Measurements from ENCODE around the gene AGO1. TPM values are rescaled to one million over a fixed set of nuclear protein-coding genes. Genes with fewer than 3 reads are reported as not detected.
A peak's percentile ranks its signal among the peaks of the same experiment; 100 is the strongest.

The AGO1 gene
- total RNA-seq, 1 donor from 2014 or later: 31.7 TPM

- no peak overlapping the region for H3K4me3 ChIP-seq
- no peaks in the 10 kb centered on the region for H3K4me1 ChIP-seq
- H3K36me3 ChIP-seq: peaks cover 0 to 62% of the 10 kb centered on the region in 2 donors
- no peaks in the 10 kb centered on the region for H3K9me3 ChIP-seq
- intact Hi-C loops (cut with DNase I): no loop called here
- no peak for TF ChIP-seq POLR2AphosphoS5 (IDR thresholded peaks at IDR 0.05; ENCODE audit: insufficient read depth in 1 of 2, low read depth in 1 of 2)
- TF ChIP-seq CTCF (IDR thresholded peaks at IDR 0.05): no peak
- no peak for TF ChIP-seq POLR2A (IDR thresholded peaks at IDR 0.05)
- no peak overlapping the region for H3K27ac ChIP-seq
- no peak for DNase-seq (ENCODE audit: extremely low spot score in 2 of 2)
- H3K27me3 ChIP-seq: no peaks in the 10 kb centered on the region
Observed at GRCh38 chr1:35838693-35839245, 44.2 kb upstream of the AGO1 start.

- H3K36me3 ChIP-seq: peaks cover 0 to 29% of the 10 kb centered on the region in 2 donors
- no peak overlapping the region for H3K27ac ChIP-seq
- no peak overlapping the region for H3K4me3 ChIP-seq
- H3K4me1 ChIP-seq: no peaks in the 10 kb centered on the region
- TF ChIP-seq CTCF (IDR thresholded peaks at IDR 0.05) (no peak), POLR2A (IDR thresholded peaks at IDR 0.05) (no peak), POLR2AphosphoS5 (IDR thresholded peaks at IDR 0.05; ENCODE audit: insufficient read depth in 1 of 2, low read depth in 1 of 2) (no peak)
- H3K9me3 ChIP-seq: no peaks in the 10 kb centered on the region
- intact Hi-C loops (cut with DNase I): no loop called here
- no peaks in the 10 kb centered on the region for H3K27me3 ChIP-seq
- no peak for DNase-seq (ENCODE audit: extremely low spot score in 2 of 2)
Observed at GRCh38 chr1:35844826-35845225, 38.2 kb upstream of the AGO1 start.

- H3K27ac ChIP-seq: no peak overlapping the region
- no peak overlapping the region for H3K4me3 ChIP-seq
- intact Hi-C loops (cut with DNase I): no loop called here
- H3K27me3 ChIP-seq: no peaks in the 10 kb centered on the region
- H3K36me3 ChIP-seq: peaks cover 0 to 25% of the 10 kb centered on the region in 2 donors
- H3K4me1 ChIP-seq: peaks cover 9% of the 10 kb centered on the region
- TF ChIP-seq CTCF (IDR thresholded peaks at IDR 0.05): no peak
- TF ChIP-seq POLR2AphosphoS5 (IDR thresholded peaks at IDR 0.05; ENCODE audit: insufficient read depth in 1 of 2, low read depth in 1 of 2): no peak
- no peak for TF ChIP-seq POLR2A (IDR thresholded peaks at IDR 0.05)
- no peak for DNase-seq (ENCODE audit: extremely low spot score in 2 of 2)
- no peaks in the 10 kb centered on the region for H3K9me3 ChIP-seq
Observed at GRCh38 chr1:35845766-35846165, 37.2 kb upstream of the AGO1 start.

GRCh38 chr1:35847935-35848565 is 35.0 kb upstream of the AGO1 start:
- Histone ChIP-seq H3K4me1 (peaks cover 23% of the 10 kb centered on the region), H3K36me3 (peaks cover 0 to 12% of the 10 kb centered on the region in 2 donors), H3K27ac (no peak overlapping the region), H3K9me3 (no peaks in the 10 kb centered on the region), H3K4me3 (no peak overlapping the region), H3K27me3 (no peaks in the 10 kb centered on the region)
- DNase-seq (ENCODE audit: extremely low spot score in 2 of 2): no peak
- intact Hi-C loops (cut with DNase I): no loop called here
- TF ChIP-seq POLR2AphosphoS5 (IDR thresholded peaks at IDR 0.05; ENCODE audit: insufficient read depth in 1 of 2, low read depth in 1 of 2) (no peak), POLR2A (IDR thresholded peaks at IDR 0.05) (no peak)

- no peaks in the 10 kb centered on the region for H3K27me3 ChIP-seq
- no peak overlapping the region for H3K4me3 ChIP-seq
- H3K4me1 ChIP-seq: peaks cover 23% of the 10 kb centered on the region
- H3K9me3 ChIP-seq: no peaks in the 10 kb centered on the region
- TF ChIP-seq POLR2AphosphoS5 (IDR thresholded peaks at IDR 0.05; ENCODE audit: insufficient read depth in 1 of 2, low read depth in 1 of 2): no peak
- TF ChIP-seq CTCF (IDR thresholded peaks at IDR 0.05): no peak
- TF ChIP-seq POLR2A (IDR thresholded peaks at IDR 0.05): no peak
- intact Hi-C loops (cut with DNase I): no loop called here
- H3K36me3 ChIP-seq: peaks cover 0 to 29% of the 10 kb centered on the region in 2 donors
- no peak for DNase-seq (ENCODE audit: extremely low spot score in 2 of 2)
- peak overlapping the region; percentile 73 for H3K27ac ChIP-seq
Observed at GRCh38 chr1:35850051-35850450, 33.0 kb upstream of the AGO1 start.

All from vagina (tissue), 2 donors.